GM19452 (cell line): ENCODE data around the gene COIL.

ENCODE experiments used
- ATAC-seq: cut with Tn5 transposase; IDR thresholded peaks from one replicate; pipeline ENCODE4 v1.9.1; 2021; ENCODE audit not compliant: unreplicated experiment

COIL gene

GRCh38 chr17:56936697-56937322 is 24.0 kb downstream of the COIL start:
- no peak for ATAC-seq

- no peak for ATAC-seq
Measured at GRCh38 chr17:56935461-56935860, 25.4 kb downstream of the COIL start.

GRCh38 chr17:56934280-56934679 is 26.6 kb downstream of the COIL start:
- ATAC-seq, result no peak

GRCh38 chr17:56933868-56934267 is 27.0 kb downstream of the COIL start:
- no peak for ATAC-seq

- no peak for ATAC-seq
Measured at GRCh38 chr17:56933151-56933745, 27.6 kb downstream of the COIL start.

- ATAC-seq, result no peak
Measured at GRCh38 chr17:56930739-56931337, 30.0 kb downstream of the COIL start.

GRCh38 chr17:56929362-56929969 is 31.4 kb downstream of the COIL start:
- no peak for ATAC-seq

- no peak for ATAC-seq
Measured at GRCh38 chr17:56928586-56928985, 32.3 kb downstream of the COIL start.

- ATAC-seq, result no peak
Measured at GRCh38 chr17:56926704-56927103, 34.1 kb downstream of the COIL start.

GRCh38 chr17:56926270-56926669 is 34.6 kb downstream of the COIL start:
- no peak for ATAC-seq

- ATAC-seq, result no peak
Measured at GRCh38 chr17:56925088-56925487, 35.8 kb downstream of the COIL start.

GRCh38 chr17:56919717-56920116 is 41.1 kb downstream of the COIL start:
- ATAC-seq, result no peak

- no peak for ATAC-seq
Measured at GRCh38 chr17:56918916-56919315, 41.9 kb downstream of the COIL start.

- ATAC-seq, result no peak
Measured at GRCh38 chr17:56917559-56918296, 43.1 kb downstream of the COIL start.

GRCh38 chr17:56914581-56915273 is 46.1 kb downstream of the COIL start:
- no peak for ATAC-seq

GRCh38 chr17:56913867-56914580 is 46.8 kb downstream of the COIL start, which contains the start of gene TRIM25:
TRIM25 (minus strand) TSS chr17:56914049; CDS start chr17:56913988, 61 bp downstream.
- ATAC-seq, result peak; percentile 68

- ATAC-seq, result peak; percentile 48
Measured at GRCh38 chr17:56913353-56913866, 47.4 kb downstream of the COIL start.

GRCh38 chr17:56913000-56913311 is 47.9 kb downstream of the COIL start:
- ATAC-seq, result no peak

- ATAC-seq, result no peak
Measured at GRCh38 chr17:56912105-56912999, 48.5 kb downstream of the COIL start.
